ENCODE measurements around the gene ABCE1. TPM values are rescaled to one million over a fixed set of nuclear protein-coding genes. Genes with fewer than 3 reads are reported as not detected.

The ABCE1 gene
- total and polyA plus RNA-seq, 2 donors (not counting 1 experiment from before 2014, with no cell fraction given) = 76.8 to 84.8 TPM

DNA sequence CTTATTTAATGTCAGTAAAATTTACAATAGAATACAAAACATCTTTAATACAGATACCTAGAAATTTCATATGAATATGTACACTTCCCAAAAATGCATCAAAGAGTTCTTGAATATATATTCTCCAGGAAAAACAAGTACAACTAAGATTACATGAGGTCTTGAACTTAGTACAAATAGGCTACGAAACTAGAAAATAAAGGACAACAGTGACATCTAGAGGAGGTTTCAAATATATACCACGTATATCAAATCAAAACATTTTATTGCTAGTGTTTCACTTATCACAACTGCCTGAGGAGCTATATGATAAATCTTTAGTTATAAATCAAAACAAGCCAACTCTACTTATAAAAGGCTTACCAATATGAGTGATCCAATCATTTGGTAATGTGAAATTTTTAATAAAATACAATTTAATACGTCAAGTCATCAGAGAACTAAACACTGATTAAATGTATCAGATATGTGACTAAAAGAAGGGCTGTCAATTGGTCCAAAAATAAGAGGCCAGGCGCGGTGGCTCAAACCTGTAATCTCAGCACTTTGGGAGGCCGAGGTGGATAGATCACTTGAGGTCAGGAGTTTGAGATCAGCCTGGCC, 36.7 kb upstream of the ABCE1 start:
- Histone ChIP-seq H3K9ac (ENCODE audit: insufficient read depth, low read length) (no peak overlapping the region), H2AFZ (ENCODE audit: low read length) (no peak overlapping the region), H3K4me3 (replicated peaks in 1 of 4; ENCODE audit: control extremely low read depth in 1 of 4, insufficient read depth in 1 of 4, low read depth in 3 of 4, low read length in 4 of 4) (no peak overlapping the region), H3K36me3 (ENCODE audit: control insufficient read depth, insufficient read depth, low read length) (no peaks in the 10 kb centered on the region), H3K79me2 (ENCODE audit: control insufficient read depth, insufficient read depth, low read length) (no peaks in the 10 kb centered on the region), H3K27ac (ENCODE audit: insufficient read depth, low read length) (no peak overlapping the region), H3K27me3 (ENCODE audit: control insufficient read depth, insufficient read depth, low read length) (no peaks in the 10 kb centered on the region), H3K9me3 (ENCODE audit: control insufficient read depth, insufficient read depth, low read depth, low read length) (no peaks in the 10 kb centered on the region), H4K20me1 (ENCODE audit: control insufficient read depth, extremely low read depth, insufficient read depth, low read length) (no peaks in the 10 kb centered on the region), H3K4me2 (ENCODE audit: extremely low read depth, insufficient read depth, low read length) (no peak overlapping the region), H3K4me1 (ENCODE audit: control insufficient read depth, extremely low read depth, insufficient read depth, low read length) (no peaks in the 10 kb centered on the region)
- DNase-seq (ENCODE audit: low read depth in 2 of 2) = peak; percentile 44 to 81
- TF ChIP-seq, protein P1, sequence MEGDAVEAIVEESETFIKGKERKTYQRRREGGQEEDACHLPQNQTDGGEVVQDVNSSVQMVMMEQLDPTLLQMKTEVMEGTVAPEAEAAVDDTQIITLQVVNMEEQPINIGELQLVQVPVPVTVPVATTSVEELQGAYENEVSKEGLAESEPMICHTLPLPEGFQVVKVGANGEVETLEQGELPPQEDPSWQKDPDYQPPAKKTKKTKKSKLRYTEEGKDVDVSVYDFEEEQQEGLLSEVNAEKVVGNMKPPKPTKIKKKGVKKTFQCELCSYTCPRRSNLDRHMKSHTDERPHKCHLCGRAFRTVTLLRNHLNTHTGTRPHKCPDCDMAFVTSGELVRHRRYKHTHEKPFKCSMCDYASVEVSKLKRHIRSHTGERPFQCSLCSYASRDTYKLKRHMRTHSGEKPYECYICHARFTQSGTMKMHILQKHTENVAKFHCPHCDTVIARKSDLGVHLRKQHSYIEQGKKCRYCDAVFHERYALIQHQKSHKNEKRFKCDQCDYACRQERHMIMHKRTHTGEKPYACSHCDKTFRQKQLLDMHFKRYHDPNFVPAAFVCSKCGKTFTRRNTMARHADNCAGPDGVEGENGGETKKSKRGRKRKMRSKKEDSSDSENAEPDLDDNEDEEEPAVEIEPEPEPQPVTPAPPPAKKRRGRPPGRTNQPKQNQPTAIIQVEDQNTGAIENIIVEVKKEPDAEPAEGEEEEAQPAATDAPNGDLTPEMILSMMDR (conservative IDR thresholded peaks at IDR 0.05 in 1 of 2, IDR thresholded peaks at IDR 0.05 in 1 of 2; ENCODE audit: low read depth in 1 of 2, low read length in 2 of 2) = peak in 1 of 2 donors; percentile 14
- TF ChIP-seq EZH2 (IDR thresholded peaks at IDR 0.05; ENCODE audit: low read length, missing control alignments) = no peak

DNA sequence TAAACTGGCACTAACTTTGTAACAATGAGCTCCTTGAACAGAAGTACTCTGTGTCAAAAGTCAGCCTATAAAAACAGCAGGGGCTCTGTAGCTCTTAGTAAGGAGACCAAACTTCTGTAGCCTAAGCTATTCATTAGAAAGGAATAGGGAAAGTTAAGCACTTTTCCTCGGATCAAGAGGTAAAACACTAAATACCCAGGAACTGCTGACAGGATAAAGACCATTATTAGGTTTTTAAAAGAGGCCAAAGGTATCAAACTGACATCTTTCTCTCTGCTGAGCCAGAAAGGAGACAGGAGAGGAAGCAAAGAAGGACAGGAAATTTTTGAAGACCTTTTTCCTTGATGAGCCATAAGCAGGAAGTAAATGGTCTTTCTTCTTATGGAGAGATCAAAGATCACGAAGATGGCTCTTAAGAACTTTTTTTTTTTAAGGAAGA, 32.0 kb upstream of the ABCE1 start:
- no peaks in the 10 kb centered on the region for H3K4me1 ChIP-seq (ENCODE audit: control insufficient read depth, extremely low read depth, insufficient read depth, low read length)
- no peaks in the 10 kb centered on the region for H3K79me2 ChIP-seq (ENCODE audit: control insufficient read depth, insufficient read depth, low read length)
- H4K20me1 ChIP-seq (ENCODE audit: control insufficient read depth, extremely low read depth, insufficient read depth, low read length) = no peaks in the 10 kb centered on the region
- no peaks in the 10 kb centered on the region for H3K36me3 ChIP-seq (ENCODE audit: control insufficient read depth, insufficient read depth, low read length)
- H3K9ac ChIP-seq (ENCODE audit: insufficient read depth, low read length) = no peak overlapping the region
- no peaks in the 10 kb centered on the region for H3K9me3 ChIP-seq (ENCODE audit: control insufficient read depth, insufficient read depth, low read depth, low read length)
- no peaks in the 10 kb centered on the region for H3K27me3 ChIP-seq (ENCODE audit: control insufficient read depth, insufficient read depth, low read length)
- DNase-seq (ENCODE audit: low read depth in 2 of 2) = no peak
- H3K27ac ChIP-seq (ENCODE audit: insufficient read depth, low read length) = no peak overlapping the region
- no peak overlapping the region for H3K4me3 ChIP-seq (replicated peaks in 1 of 4; ENCODE audit: control extremely low read depth in 1 of 4, insufficient read depth in 1 of 4, low read depth in 3 of 4, low read length in 4 of 4)
- TF ChIP-seq, protein P1 (conservative IDR thresholded peaks at IDR 0.05 in 1 of 2, IDR thresholded peaks at IDR 0.05 in 1 of 2; ENCODE audit: low read depth in 1 of 2, low read length in 2 of 2) = no peak
- TF ChIP-seq EZH2 (IDR thresholded peaks at IDR 0.05; ENCODE audit: low read length, missing control alignments) = no peak
- no peak overlapping the region for H2AFZ ChIP-seq (ENCODE audit: low read length)
- H3K4me2 ChIP-seq (ENCODE audit: extremely low read depth, insufficient read depth, low read length) = no peak overlapping the region

DNA sequence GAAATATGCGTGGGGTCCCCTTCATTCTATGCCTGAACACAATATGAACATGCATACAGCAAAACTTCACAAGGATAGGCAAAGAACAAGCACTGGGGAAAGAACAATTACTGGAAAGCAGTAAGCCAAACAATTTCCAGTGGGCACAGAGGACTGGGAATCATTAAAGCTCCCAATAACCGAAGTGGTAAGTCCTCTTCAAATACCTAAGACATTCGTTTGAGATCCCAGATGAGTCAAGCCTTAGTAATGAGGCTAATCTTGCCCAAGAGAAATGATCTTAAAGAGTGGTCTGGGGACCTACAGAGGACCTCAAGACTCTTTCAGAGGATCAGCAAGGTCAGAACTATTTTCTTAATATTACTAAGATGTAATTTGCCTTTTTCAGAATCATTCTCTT, 28.8 kb upstream of the ABCE1 start:
- Histone ChIP-seq H4K20me1 (ENCODE audit: control insufficient read depth, extremely low read depth, insufficient read depth, low read length) (no peaks in the 10 kb centered on the region), H3K27me3 (ENCODE audit: control insufficient read depth, insufficient read depth, low read length) (no peaks in the 10 kb centered on the region), H3K9me3 (ENCODE audit: control insufficient read depth, insufficient read depth, low read depth, low read length) (no peaks in the 10 kb centered on the region), H2AFZ (ENCODE audit: low read length) (no peak overlapping the region), H3K27ac (ENCODE audit: insufficient read depth, low read length) (no peak overlapping the region), H3K9ac (ENCODE audit: insufficient read depth, low read length) (no peak overlapping the region), H3K4me1 (ENCODE audit: control insufficient read depth, extremely low read depth, insufficient read depth, low read length) (no peaks in the 10 kb centered on the region), H3K36me3 (ENCODE audit: control insufficient read depth, insufficient read depth, low read length) (no peaks in the 10 kb centered on the region), H3K4me2 (ENCODE audit: extremely low read depth, insufficient read depth, low read length) (no peak overlapping the region), H3K79me2 (ENCODE audit: control insufficient read depth, insufficient read depth, low read length) (no peaks in the 10 kb centered on the region), H3K4me3 (replicated peaks in 1 of 4; ENCODE audit: control extremely low read depth in 1 of 4, insufficient read depth in 1 of 4, low read depth in 3 of 4, low read length in 4 of 4) (no peak overlapping the region)
- peak; percentile 34 to 80 for DNase-seq (ENCODE audit: low read depth in 2 of 2)
- TF ChIP-seq EZH2 (IDR thresholded peaks at IDR 0.05; ENCODE audit: low read length, missing control alignments) = no peak
- TF ChIP-seq, protein P1 (conservative IDR thresholded peaks at IDR 0.05 in 1 of 2, IDR thresholded peaks at IDR 0.05 in 1 of 2; ENCODE audit: low read depth in 1 of 2, low read length in 2 of 2) = no peak

All from fibroblast of lung (primary cell).